Panc1 (cell line): ENCODE results near the gene DCAF10. TPM values are rescaled to one million over a fixed set of nuclear protein-coding genes. Genes with fewer than 3 reads are reported as not detected.
"Not testable (repeated sequence)": the region's sequence is repeated elsewhere in the genome, so short reads cannot be mapped to it uniquely, and the experiment has no call there.

Experiments
- ATAC-seq: fragments of 200-7000 bp; cut with Tn5 transposase; 2 replicates; pipeline ENCODE4 v1.9.1; 2020; ENCODE audit warnings: mild to moderate bottlenecking, moderate library complexity
- BruUV-seq: library from RNA; stranded (reverse); fragments of 400-500 nt; replicated peaks from 2 replicates; lab custom pipeline; 2021; lab: Mats Ljungman, UMichigan
- CTCF ChIA-PET: fragments of 300-600 bp; sonication (Branson Sonifier 250); formaldehyde crosslinking; loops from one replicate; lab custom pipeline; 2022; ENCODE audit warnings: antibody characterized with exemption; lab: Charles Lee
- POLR2A ChIA-PET: fragments of 300-600 bp; sonication (Branson Sonifier 250); formaldehyde crosslinking; loops from one replicate; lab custom pipeline; 2022; ENCODE audit warnings: antibody characterized with exemption; lab: Charles Lee
- DNase-seq: peaks from one replicate; pipeline ENCODE4 v3.0.0-alpha.2; 2010; ENCODE audit warnings: low read depth, low spot score
- H3K27ac ChIP-seq: 2 replicates; pipeline ENCODE4 v1.5.1; 2011; ENCODE audit warnings: mild to moderate bottlenecking, low read length, inconsistent platforms
- H3K27me3 ChIP-seq: fragments of 200-500 bp; sonication (Bioruptor generic); 2 replicates; pipeline ENCODE4 v1.6.0; 2014; ENCODE audit warnings: low read length, inconsistent platforms; ENCODE audit not compliant: control insufficient read depth, insufficient read depth
- H3K36me3 ChIP-seq: fragments of 200-500 bp; sonication (Bioruptor generic); 2 replicates; pipeline ENCODE4 v1.5.1; 2014; ENCODE audit warnings: inconsistent platforms, mild to moderate bottlenecking, low read length, moderate library complexity; ENCODE audit not compliant: control insufficient read depth, insufficient read depth
- H3K4me1 ChIP-seq: 2 replicates; pipeline ENCODE4 v1.5.1; 2011; ENCODE audit warnings: inconsistent platforms, mild to moderate bottlenecking, low read length, moderate library complexity; ENCODE audit not compliant: control insufficient read depth, insufficient read depth
- H3K4me3 ChIP-seq, 2 experiments: 2 replicates each; pipeline ENCODE4 v1.5.1; 2011 to 2012; ENCODE audit warnings: low read depth in 2 of 2, low read length in 2 of 2, mild to moderate bottlenecking in 2 of 2, inconsistent platforms in 1 of 2, moderate library complexity in 1 of 2
- H3K9me3 ChIP-seq: fragments of 200-500 bp; sonication (Bioruptor generic); 2 replicates; pipeline ENCODE4 v1.5.1; 2014; ENCODE audit warnings: low read depth, mild to moderate bottlenecking, inconsistent platforms, low read length, moderate library complexity; ENCODE audit not compliant: control insufficient read depth, insufficient read depth
- CTCF ChIP-seq: fragments of 450-650 bp; IDR thresholded peaks from 2 replicates; pipeline ENCODE4 v1.5.1; 2017; ENCODE audit warnings: mild to moderate bottlenecking
- POLR2AphosphoS5 ChIP-seq: IDR thresholded peaks from 2 replicates; pipeline ENCODE4 v1.6.1; 2012; ENCODE audit warnings: mild to moderate bottlenecking, low read depth, low read length, moderate library complexity
- REST ChIP-seq, 2 experiments: IDR thresholded peaks; 2 replicates each; pipeline ENCODE4 v1.6.1; 2011 to 2012; ENCODE audit warnings: low read depth in 2 of 2, control low read depth in 1 of 2, low read length in 1 of 2, mild to moderate bottlenecking in 1 of 2, moderate library complexity in 1 of 2; ENCODE audit not compliant: insufficient read depth in 1 of 2
- SIN3A ChIP-seq: IDR thresholded peaks from 2 replicates; pipeline ENCODE4 v1.6.1; 2012; ENCODE audit warnings: low read depth, mild to moderate bottlenecking, low read length, moderate library complexity, borderline replicate concordance; ENCODE audit not compliant: insufficient read depth
- TCF7L2 ChIP-seq: IDR thresholded peaks from 2 replicates; pipeline ENCODE4 v1.6.1; 2011; ENCODE audit warnings: mild to moderate bottlenecking, low read depth, low read length, inconsistent platforms
- in situ Hi-C: cut with HindIII; loops from 2 replicates; pipeline ENCODE4 v1.10.0; 2016; ENCODE audit warnings: low sequenced_read_pairs, low pct_unique_long_range_greater_than_20kb
- intact Hi-C: fragments of 100-400 bp; cut with micrococcal nuclease; formaldehyde crosslinking; loops from one replicate; pipeline ENCODE4 v1.10.0; 2022; ENCODE audit not compliant: unreplicated experiment
- total RNA-seq: library from RNA; stranded (reverse); gene quantifications from one replicate; pipeline ENCODE4 v1.2.1, GENCODE V29; 2021; ENCODE audit not compliant: unreplicated experiment

Gene DCAF10
- total RNA-seq, 1 experiment from 2014 or later: 18.5 TPM

- Histone ChIP-seq H3K27me3 (no peaks in the 10 kb centered on the region), H3K27ac (no peak overlapping the region), H3K9me3 (no peaks in the 10 kb centered on the region), H3K36me3 (no peaks in the 10 kb centered on the region), H3K4me1 (no peaks in the 10 kb centered on the region), H3K4me3 (no peak overlapping the region)
- CTCF ChIA-PET: no interaction called here
- POLR2A ChIA-PET: no interaction called here
- in situ Hi-C loops: no loop called here
- no peak for TF ChIP-seq REST (IDR thresholded peaks at IDR 0.05; ENCODE audit: insufficient read depth in 1 of 2, low read depth in 2 of 2, low read length in 1 of 2)
- TF ChIP-seq POLR2AphosphoS5: no peak
- no peak for TF ChIP-seq SIN3A
- TF ChIP-seq TCF7L2: no peak
- no peak for TF ChIP-seq CTCF
- DNase-seq (no peak), ATAC-seq (no peak)
- BruUV-seq: no TSS peak
- intact Hi-C loops: no loop called here
These were observed 40.0 kb upstream of the DCAF10 start for GRCh38 chr9:37760416-37761161.

GRCh38 chr9:37761511-37761910, 39.1 kb upstream of the DCAF10 start:
- Histone ChIP-seq H3K27me3 (no peaks in the 10 kb centered on the region), H3K4me3 (no peak overlapping the region), H3K27ac (no peak overlapping the region), H3K36me3 (no peaks in the 10 kb centered on the region), H3K9me3 (no peaks in the 10 kb centered on the region), H3K4me1 (no peaks in the 10 kb centered on the region)
- no TSS peak for BruUV-seq
- in situ Hi-C loops (no loop called here), intact Hi-C loops (no loop called here)
- ATAC-seq (no peak), DNase-seq (no peak)
- TF ChIP-seq CTCF (no peak), SIN3A (no peak), POLR2AphosphoS5 (no peak), TCF7L2 (no peak), REST (IDR thresholded peaks at IDR 0.05; ENCODE audit: insufficient read depth in 1 of 2, low read depth in 2 of 2, low read length in 1 of 2) (no peak)
- ChIA-PET CTCF (no interaction called here), POLR2A (no interaction called here)

GRCh38 chr9:37765263-37765662, 35.3 kb upstream of the DCAF10 start:
- in situ Hi-C loops, H3K27ac ChIP-seq, DNase-seq, BruUV-seq, intact Hi-C loops, ATAC-seq, H3K36me3 ChIP-seq, H3K4me1 ChIP-seq, H3K27me3 ChIP-seq, CTCF ChIA-PET, H3K4me3 ChIP-seq, H3K9me3 ChIP-seq, POLR2A ChIA-PET: not testable (repeated sequence)
